HAP-1 (cell line): ENCODE data around the gene BAIAP2.
A peak's percentile ranks its signal among the peaks of the same experiment; 100 is the strongest.

ENCODE experiments used
- DNase-seq, 2 experiments: peaks; one replicate each; pipeline ENCODE4 v3.0.0-alpha.2; 2016 to 2020; ENCODE audit warnings: low spot score in 2 of 2
- H3K27me3 ChIP-seq: fragments of 250-450 bp; sonication (Bioruptor Pico); 2 replicates; pipeline ENCODE4 v1.5.1; 2020; ENCODE audit warnings: low read depth, mild to moderate bottlenecking, moderate library complexity
- H3K36me3 ChIP-seq: fragments of 250-450 bp; sonication (Bioruptor Pico); replicated peaks from 2 replicates; pipeline ENCODE4 v1.5.1; 2020; ENCODE audit warnings: mild to moderate bottlenecking
- H3K4me1 ChIP-seq: fragments of 250-450 bp; sonication (Bioruptor Pico); 2 replicates; pipeline ENCODE4 v1.5.1; 2020; ENCODE audit warnings: mild to moderate bottlenecking
- H3K4me3 ChIP-seq: fragments of 250-450 bp; sonication (Bioruptor Pico); 2 replicates; pipeline ENCODE4 v1.5.1; 2020; ENCODE audit warnings: mild to moderate bottlenecking, moderate library complexity
- H3K9me3 ChIP-seq: fragments of 250-450 bp; sonication (Bioruptor Pico); 2 replicates; pipeline ENCODE4 v1.5.1; 2020; ENCODE audit warnings: mild to moderate bottlenecking, moderate library complexity
- in situ Hi-C: fragments of 300-500 bp; cut with MboI; formaldehyde crosslinking; loops from 3 replicates; pipeline ENCODE4 v1.14.3; 2020; ENCODE audit warnings: low sequenced_read_pairs, inconsistent platforms, mixed read lengths

Gene BAIAP2

GRCh38 chr17:81101614-81102306 is 66.8 kb downstream of the BAIAP2 start:
- H3K4me1 ChIP-seq: peaks cover 10% of the 10 kb centered on the region
- in situ Hi-C loops: no loop called here
- peak; percentile 75 to 91 for DNase-seq
- H3K36me3 ChIP-seq: peaks cover 7% of the 10 kb centered on the region
- H3K4me3 ChIP-seq: no peak overlapping the region
- H3K27me3 ChIP-seq: no peaks in the 10 kb centered on the region
- no peaks in the 10 kb centered on the region for H3K9me3 ChIP-seq

DNA sequence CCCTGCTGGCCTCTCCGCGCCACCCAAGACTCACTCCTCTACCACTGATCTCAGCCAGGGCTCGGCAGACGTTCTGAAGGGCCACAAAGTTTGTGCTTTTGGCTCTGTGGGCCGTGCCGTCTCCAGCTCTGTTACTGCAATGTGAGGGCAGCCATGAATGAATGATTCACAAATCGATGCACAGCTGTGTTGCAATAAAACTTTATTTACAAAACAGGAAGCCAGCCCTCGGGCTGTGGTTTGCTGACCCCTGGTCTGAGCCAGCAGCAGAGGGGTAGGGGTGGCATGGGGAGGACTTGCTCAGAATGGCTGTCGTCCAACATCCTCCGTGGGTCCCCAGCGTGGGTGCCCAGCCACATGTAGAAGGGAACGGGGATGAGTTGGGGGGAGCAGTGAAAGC is 67.4 kb downstream of the BAIAP2 start:
- Histone ChIP-seq H3K27me3 (no peaks in the 10 kb centered on the region), H3K4me1 (peaks cover 4% of the 10 kb centered on the region), H3K9me3 (no peaks in the 10 kb centered on the region), H3K4me3 (no peak overlapping the region), H3K36me3 (peaks cover 7% of the 10 kb centered on the region)
- in situ Hi-C loops: no loop called here
- no peak for DNase-seq

DNA sequence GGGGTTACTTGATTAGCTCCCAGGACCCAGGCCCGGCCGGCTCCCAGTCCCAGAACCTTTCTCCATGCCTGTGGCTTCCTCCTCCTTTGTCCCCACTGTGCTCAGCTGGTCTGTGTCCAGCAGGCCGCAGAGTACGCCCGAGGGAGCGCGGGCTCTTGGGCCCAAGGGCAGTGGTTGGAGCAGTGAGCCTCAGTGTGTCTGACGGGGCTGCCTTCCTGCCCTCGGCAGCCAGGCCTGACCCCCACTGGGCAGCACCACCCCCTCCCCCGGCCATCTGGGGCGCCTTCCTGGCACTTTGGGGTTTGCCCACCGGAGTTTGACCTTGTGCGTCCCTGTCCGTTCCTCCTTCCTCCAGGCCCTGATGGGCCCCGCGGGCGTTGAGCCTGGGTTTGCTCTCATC is 67.9 kb downstream of the BAIAP2 start:
- DNase-seq: no peak
- Histone ChIP-seq H3K27me3 (no peaks in the 10 kb centered on the region), H3K4me3 (no peak overlapping the region), H3K9me3 (no peaks in the 10 kb centered on the region), H3K4me1 (no peaks in the 10 kb centered on the region; the same call in 1 of the 2 replicates), H3K36me3 (peaks cover 7% of the 10 kb centered on the region)
- in situ Hi-C loops: no loop called here

GRCh38 chr17:81103379-81103778 is 68.4 kb downstream of the BAIAP2 start:
- Histone ChIP-seq H3K9me3 (no peaks in the 10 kb centered on the region), H3K27me3 (no peaks in the 10 kb centered on the region), H3K4me3 (no peak overlapping the region), H3K36me3 (peaks cover 7% of the 10 kb centered on the region), H3K4me1 (no peaks in the 10 kb centered on the region; the same call in 1 of the 2 replicates)
- DNase-seq: no peak
- in situ Hi-C loops: no loop called here

GRCh38 chr17:81106716-81107115 is 71.8 kb downstream of the BAIAP2 start:
- Histone ChIP-seq H3K4me1 (no peaks in the 10 kb centered on the region; the same call in 1 of the 2 replicates), H3K27me3 (no peaks in the 10 kb centered on the region), H3K36me3 (no peaks in the 10 kb centered on the region; the same call in 1 of the 2 replicates), H3K9me3 (no peaks in the 10 kb centered on the region), H3K4me3 (no peak overlapping the region)
- in situ Hi-C loops: no loop called here
- DNase-seq: no peak

DNA sequence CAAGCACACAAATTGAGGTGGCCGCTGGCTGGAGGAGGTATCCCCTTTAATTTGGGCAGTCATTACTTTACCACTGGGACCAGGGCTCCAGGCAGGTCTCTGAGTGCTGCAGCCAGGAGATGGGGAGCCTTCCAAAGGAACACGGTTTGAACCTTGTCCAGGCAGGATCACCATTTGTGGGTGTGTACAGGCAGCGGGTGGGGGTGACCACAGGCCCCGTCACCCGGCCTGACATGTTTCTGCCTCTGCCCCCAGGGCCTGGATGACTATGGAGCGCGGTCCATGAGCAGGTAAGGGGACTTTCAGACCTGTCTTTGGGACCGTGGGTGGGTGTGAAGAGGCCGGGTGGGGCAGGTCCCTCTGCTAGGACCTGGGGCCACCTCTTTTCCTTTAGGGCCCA is 73.3 kb downstream of the BAIAP2 start:
- H3K36me3 ChIP-seq: no peaks in the 10 kb centered on the region
- H3K9me3 ChIP-seq: no peaks in the 10 kb centered on the region
- in situ Hi-C loops: no loop called here
- no peak overlapping the region for H3K4me3 ChIP-seq
- H3K27me3 ChIP-seq: no peaks in the 10 kb centered on the region
- no peaks in the 10 kb centered on the region for H3K4me1 ChIP-seq
- no peak for DNase-seq

DNA sequence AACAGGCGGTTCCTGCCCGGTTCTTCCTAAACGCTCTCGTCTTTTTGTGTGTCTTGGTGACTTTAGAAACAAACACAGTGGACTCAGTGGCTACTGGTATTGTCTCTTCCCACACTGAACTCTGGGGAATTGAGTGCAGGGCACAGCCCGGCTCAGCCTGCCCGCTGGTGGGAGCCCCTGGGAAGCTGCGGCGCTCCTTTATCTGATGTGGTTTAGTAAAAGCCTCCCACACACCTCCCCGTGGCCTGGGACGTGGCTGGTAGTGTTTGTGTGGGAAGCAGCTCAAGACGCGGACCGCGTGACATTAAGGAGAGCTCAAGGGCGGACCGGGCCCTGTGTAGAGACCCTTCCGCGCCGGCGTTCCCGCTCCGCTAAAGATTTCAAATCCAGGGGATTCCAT is 75.0 kb downstream of the BAIAP2 start:
- no peaks in the 10 kb centered on the region for H3K9me3 ChIP-seq
- no peak overlapping the region for H3K4me3 ChIP-seq
- H3K36me3 ChIP-seq: no peaks in the 10 kb centered on the region
- no peak for DNase-seq
- H3K27me3 ChIP-seq: no peaks in the 10 kb centered on the region
- in situ Hi-C loops: no loop called here
- H3K4me1 ChIP-seq: no peaks in the 10 kb centered on the region

DNA sequence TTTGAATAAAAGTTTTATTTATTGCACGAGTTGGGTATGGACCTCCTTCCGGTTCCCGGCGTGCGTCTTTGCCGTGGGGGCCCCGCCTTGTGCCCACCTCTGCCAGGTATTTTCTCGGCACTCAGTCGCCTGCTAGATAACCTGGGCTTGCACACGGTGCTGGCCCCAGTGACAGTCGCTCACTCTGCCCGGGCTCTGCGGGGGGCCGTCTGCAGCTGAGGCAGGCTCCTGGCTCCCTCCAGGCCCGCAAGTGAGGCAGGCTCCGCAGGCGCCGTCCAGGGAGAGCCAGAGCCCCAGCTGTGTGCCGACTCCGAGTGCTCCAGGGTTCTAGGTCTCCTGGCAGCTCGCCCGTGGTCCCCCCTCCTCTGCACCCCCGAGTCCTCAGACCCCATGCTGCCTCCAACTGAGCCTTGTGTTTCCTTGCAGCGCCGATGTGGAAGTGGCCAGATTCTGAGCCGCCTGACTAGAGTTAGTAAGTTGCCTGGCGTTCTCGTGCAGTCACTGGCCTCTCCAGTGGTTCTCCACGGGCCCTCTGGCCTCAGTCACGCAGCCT is 75.6 kb downstream of the BAIAP2 start:
- in situ Hi-C loops: no loop called here
- Histone ChIP-seq H3K36me3 (no peaks in the 10 kb centered on the region), H3K4me1 (no peaks in the 10 kb centered on the region), H3K4me3 (no peak overlapping the region), H3K9me3 (no peaks in the 10 kb centered on the region), H3K27me3 (no peaks in the 10 kb centered on the region)
- no peak for DNase-seq

GRCh38 chr17:81111066-81111465 is 76.1 kb downstream of the BAIAP2 start:
- Histone ChIP-seq H3K9me3 (no peaks in the 10 kb centered on the region), H3K27me3 (no peaks in the 10 kb centered on the region), H3K4me3 (no peak overlapping the region), H3K36me3 (no peaks in the 10 kb centered on the region), H3K4me1 (no peaks in the 10 kb centered on the region)
- in situ Hi-C loops: no loop called here
- no peak for DNase-seq

DNA sequence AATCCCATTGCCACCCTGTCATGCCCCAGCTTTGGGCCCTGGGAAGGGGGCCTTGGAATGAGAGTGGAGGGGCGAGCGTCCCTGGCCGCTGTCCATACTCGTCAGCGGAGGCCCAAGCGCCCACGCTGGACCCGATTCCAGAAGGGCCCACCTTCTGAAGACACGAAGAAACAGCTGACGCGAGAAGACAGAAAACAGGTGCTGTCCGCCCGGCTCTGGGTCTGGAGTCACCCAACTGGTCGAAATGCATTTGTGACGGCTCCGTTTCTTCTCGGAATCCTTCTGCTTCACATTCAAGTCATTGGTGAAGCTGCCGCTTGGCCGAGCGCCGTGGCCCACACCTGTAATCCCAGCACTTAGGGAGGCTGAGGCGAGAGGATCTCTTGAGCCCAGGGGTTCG is 77.5 kb downstream of the BAIAP2 start:
- no peaks in the 10 kb centered on the region for H3K9me3 ChIP-seq
- no peaks in the 10 kb centered on the region for H3K36me3 ChIP-seq
- DNase-seq: no peak
- no peak overlapping the region for H3K4me3 ChIP-seq
- H3K4me1 ChIP-seq: no peaks in the 10 kb centered on the region
- no peaks in the 10 kb centered on the region for H3K27me3 ChIP-seq
- in situ Hi-C loops: no loop called here

- no peaks in the 10 kb centered on the region for H3K36me3 ChIP-seq
- H3K4me3 ChIP-seq: no peak overlapping the region
- in situ Hi-C loops: no loop called here
- DNase-seq: no peak
- no peaks in the 10 kb centered on the region for H3K9me3 ChIP-seq
- no peaks in the 10 kb centered on the region for H3K4me1 ChIP-seq
- no peaks in the 10 kb centered on the region for H3K27me3 ChIP-seq
Measured at GRCh38 chr17:81113158-81113724, 78.3 kb downstream of the BAIAP2 start.

- Histone ChIP-seq H3K4me3 (no peak overlapping the region), H3K4me1 (no peaks in the 10 kb centered on the region), H3K9me3 (no peaks in the 10 kb centered on the region), H3K36me3 (no peaks in the 10 kb centered on the region), H3K27me3 (no peaks in the 10 kb centered on the region)
- DNase-seq: no peak
- in situ Hi-C loops: no loop called here
Measured at GRCh38 chr17:81114351-81115093, 79.6 kb downstream of the BAIAP2 start.

DNA sequence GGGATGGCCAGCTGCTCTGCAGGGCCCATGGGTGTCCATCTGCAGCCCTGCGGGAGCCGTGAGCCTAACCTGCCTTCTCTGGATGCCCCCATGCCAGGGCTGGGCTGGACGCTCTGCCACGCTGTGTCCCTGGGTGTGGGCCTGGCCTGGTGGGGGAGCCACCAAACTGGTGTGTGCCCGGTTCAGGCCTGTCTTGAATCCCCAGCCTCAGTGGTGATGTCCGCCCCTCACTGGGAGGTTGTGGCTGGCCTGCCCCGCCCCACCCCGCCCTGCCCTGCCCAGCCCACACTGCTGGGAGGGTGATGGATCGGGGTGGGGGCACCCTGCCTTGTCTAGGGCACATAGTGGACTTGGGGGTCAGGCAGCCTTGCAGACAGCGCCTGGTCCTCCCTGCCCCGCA is 80.3 kb downstream of the BAIAP2 start:
- H3K4me3 ChIP-seq: no peak overlapping the region
- in situ Hi-C loops: no loop called here
- no peaks in the 10 kb centered on the region for H3K4me1 ChIP-seq
- no peaks in the 10 kb centered on the region for H3K9me3 ChIP-seq
- no peak for DNase-seq
- H3K36me3 ChIP-seq: no peaks in the 10 kb centered on the region
- no peaks in the 10 kb centered on the region for H3K27me3 ChIP-seq
